Measurements from ENCODE around the gene ZFAND5.
A peak's percentile ranks its signal among the peaks of the same experiment; 100 is the strongest.

ZFAND5 gene, protein sequence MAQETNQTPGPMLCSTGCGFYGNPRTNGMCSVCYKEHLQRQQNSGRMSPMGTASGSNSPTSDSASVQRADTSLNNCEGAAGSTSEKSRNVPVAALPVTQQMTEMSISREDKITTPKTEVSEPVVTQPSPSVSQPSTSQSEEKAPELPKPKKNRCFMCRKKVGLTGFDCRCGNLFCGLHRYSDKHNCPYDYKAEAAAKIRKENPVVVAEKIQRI

DNA sequence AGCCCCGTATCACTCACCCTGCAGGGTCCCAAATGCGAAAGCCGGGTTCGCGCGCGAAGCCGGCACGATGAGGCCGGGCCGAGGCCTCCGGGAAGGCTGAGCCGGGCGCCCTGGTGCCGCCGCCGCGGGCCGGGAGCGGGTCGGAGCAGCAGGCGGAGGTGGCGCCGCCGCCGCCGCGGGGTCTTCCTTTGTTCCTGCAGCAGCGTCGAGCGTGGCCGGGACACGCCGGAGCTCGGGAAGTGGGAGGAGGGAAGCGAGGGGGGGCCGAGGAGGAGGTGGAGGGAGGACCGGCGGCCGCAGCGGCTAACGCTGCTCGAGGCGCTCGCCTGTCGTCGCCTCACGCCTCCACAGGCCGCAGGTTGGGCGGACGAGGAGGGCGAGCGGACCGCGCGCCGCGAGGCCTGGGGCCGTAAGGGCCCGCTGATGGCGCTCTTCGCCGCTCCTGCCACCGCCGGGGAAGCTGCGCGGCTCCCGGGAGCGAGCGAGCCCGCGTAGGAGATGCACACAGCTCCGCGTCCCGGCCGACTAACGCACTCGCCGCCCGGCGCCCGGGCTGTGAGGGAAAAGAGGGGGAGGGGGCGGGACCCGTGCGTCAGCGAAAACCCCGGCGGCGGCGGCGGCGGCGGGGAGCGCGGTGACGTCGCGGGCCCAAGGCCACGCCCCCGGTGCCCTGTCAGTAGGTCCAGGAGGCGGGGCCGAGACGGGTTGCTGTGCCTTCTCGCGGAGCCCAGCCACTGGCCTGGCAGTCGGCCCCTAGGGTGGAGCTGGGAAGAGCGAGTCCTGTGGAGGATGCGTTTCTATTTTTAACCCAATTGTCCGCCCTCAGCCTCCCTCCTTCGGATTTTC is at the start of gene ZFAND5:
ZFAND5 (minus strand) TSS at position 530 of the 846 bp plus-strand sequence. CDS start 4,430 bp downstream, outside the sequence.
- TF ChIP-seq, protein P1, sequence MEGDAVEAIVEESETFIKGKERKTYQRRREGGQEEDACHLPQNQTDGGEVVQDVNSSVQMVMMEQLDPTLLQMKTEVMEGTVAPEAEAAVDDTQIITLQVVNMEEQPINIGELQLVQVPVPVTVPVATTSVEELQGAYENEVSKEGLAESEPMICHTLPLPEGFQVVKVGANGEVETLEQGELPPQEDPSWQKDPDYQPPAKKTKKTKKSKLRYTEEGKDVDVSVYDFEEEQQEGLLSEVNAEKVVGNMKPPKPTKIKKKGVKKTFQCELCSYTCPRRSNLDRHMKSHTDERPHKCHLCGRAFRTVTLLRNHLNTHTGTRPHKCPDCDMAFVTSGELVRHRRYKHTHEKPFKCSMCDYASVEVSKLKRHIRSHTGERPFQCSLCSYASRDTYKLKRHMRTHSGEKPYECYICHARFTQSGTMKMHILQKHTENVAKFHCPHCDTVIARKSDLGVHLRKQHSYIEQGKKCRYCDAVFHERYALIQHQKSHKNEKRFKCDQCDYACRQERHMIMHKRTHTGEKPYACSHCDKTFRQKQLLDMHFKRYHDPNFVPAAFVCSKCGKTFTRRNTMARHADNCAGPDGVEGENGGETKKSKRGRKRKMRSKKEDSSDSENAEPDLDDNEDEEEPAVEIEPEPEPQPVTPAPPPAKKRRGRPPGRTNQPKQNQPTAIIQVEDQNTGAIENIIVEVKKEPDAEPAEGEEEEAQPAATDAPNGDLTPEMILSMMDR (conservative IDR thresholded peaks at IDR 0.05; ENCODE audit: low read depth, low read length) = no peak
- peak; percentile 88 for DNase-seq (ENCODE audit: low read depth)
- H3K4me3 ChIP-seq (ENCODE audit: low read length) = peak within 1 kb of the TSS; percentile 82

DNA sequence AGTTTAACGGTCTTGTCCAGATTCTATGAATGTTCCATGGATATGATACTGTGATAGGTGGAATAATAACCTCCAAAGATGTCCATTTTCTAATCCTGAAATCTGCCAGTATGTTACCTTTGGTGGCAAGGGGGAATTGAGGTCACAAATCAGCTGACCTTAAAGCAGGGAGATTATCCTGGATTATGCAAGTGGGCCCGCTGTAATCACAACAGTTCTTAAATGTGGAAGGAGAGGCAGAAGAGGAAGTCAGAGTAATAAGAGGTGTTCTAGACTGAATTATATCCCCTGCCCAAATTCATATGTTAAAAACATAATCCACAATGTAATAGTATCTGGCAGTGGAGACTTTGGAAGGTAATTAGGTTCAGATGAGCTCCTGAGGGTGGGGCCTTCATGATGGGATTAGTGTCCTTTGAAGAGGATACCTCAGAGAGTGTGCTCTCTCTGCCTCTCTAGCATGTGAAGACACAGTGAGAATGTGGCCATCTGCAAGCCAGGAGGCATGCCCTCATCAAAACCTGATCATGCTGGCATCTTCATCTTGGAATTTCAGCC is 47.6 kb upstream of the ZFAND5 start:
- no peak for DNase-seq (ENCODE audit: low read depth)
- H3K4me3 ChIP-seq (ENCODE audit: low read length) = no peak overlapping the region
- TF ChIP-seq, protein P1 (conservative IDR thresholded peaks at IDR 0.05; ENCODE audit: low read depth, low read length) = no peak

DNA sequence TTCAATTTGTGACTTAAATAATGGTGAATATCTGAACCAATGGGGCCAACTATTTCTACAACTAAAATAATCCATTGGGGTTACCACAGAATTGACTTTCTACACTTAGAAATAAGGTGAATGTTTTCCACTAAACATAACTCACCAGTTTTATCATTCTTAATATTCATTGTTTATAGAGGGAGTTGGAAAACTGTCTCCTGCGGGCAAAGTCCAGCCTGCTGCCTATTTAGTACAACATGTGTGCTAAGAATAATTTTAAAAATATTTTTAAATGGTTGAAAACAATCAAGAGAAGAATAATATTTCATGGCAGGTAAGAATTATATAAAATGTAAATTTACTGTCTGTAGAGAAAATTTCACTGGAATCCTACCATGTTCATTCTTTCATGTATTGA is 45.2 kb upstream of the ZFAND5 start:
- TF ChIP-seq, protein P1 (conservative IDR thresholded peaks at IDR 0.05; ENCODE audit: low read depth, low read length) = no peak
- no peak overlapping the region for H3K4me3 ChIP-seq (ENCODE audit: low read length)
- no peak for DNase-seq (ENCODE audit: low read depth)

DNA sequence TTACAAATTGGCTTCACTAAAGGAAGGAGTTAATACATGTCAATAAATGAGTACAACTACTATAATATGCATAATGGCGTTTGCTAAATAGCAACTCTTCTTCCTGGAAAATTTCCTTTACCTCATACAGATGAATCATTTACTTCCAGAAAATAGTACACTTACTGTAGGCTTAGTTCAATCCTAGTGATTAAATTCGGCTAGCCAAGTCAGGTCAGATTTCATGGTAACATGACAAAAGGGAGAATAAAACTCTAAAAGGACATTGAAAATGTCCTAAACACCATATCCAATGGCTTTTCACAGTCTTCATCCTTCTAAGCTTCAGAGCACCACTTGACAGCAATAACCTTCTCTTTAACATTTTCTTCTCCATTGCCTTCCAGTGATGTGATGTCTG is 42.1 kb upstream of the ZFAND5 start:
- TF ChIP-seq, protein P1 (conservative IDR thresholded peaks at IDR 0.05; ENCODE audit: low read depth, low read length) = no peak
- DNase-seq (ENCODE audit: low read depth) = no peak
- H3K4me3 ChIP-seq (ENCODE audit: low read length) = no peak overlapping the region

DNA sequence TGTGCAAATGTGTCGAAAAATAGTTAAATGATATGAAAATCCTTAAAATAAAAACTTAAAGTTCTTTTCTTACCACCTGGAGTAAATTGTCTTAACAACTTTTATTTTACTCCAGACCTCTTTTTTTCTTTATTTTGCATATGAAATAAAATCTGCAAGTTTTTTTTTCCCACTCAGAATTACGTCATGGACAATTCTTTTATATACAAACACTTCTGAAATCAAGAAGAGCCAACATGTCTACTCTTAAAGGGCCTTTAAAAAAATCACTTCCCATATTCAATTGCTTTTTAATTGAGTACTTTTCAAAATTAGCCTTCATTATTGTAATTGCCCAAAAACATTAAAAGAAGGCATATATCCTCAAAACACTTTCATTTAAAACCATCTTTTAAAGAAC is 37.7 kb upstream of the ZFAND5 start:
- TF ChIP-seq, protein P1 (conservative IDR thresholded peaks at IDR 0.05; ENCODE audit: low read depth, low read length) = no peak
- DNase-seq (ENCODE audit: low read depth) = no peak
- no peak overlapping the region for H3K4me3 ChIP-seq (ENCODE audit: low read length)

DNA sequence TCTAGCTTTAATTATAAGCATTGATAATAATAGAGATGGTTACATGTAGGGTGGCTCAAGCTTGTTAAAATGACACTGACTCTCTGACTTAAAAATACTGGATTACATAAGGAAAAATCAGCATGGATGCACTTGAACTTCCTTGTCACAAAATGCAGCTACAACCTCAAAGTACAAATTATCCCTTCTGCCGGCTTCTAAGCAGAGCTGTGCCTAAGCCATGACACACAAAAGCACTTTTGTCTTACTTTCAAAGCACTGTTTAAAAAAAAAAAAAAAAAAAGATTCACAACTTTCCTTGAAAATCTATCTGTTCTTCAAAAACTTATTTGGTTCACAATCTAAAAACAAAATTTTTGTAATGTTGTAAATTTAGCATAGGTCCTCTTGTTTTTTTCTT is 36.4 kb upstream of the ZFAND5 start:
- DNase-seq (ENCODE audit: low read depth) = no peak
- TF ChIP-seq, protein P1 (conservative IDR thresholded peaks at IDR 0.05; ENCODE audit: low read depth, low read length) = no peak
- no peak overlapping the region for H3K4me3 ChIP-seq (ENCODE audit: low read length)
